SW480 (cell line): ENCODE data around the gene ZNRF3.
"Not testable (repeated sequence)": the region's sequence is repeated elsewhere in the genome, so short reads cannot be mapped to it uniquely, and the experiment has no call there.

ENCODE experiments used
- DNase-seq: peaks from one replicate; pipeline ENCODE4 v3.0.0-alpha.2; 2016; ENCODE audit warnings: low spot score

The ZNRF3 gene

DNA sequence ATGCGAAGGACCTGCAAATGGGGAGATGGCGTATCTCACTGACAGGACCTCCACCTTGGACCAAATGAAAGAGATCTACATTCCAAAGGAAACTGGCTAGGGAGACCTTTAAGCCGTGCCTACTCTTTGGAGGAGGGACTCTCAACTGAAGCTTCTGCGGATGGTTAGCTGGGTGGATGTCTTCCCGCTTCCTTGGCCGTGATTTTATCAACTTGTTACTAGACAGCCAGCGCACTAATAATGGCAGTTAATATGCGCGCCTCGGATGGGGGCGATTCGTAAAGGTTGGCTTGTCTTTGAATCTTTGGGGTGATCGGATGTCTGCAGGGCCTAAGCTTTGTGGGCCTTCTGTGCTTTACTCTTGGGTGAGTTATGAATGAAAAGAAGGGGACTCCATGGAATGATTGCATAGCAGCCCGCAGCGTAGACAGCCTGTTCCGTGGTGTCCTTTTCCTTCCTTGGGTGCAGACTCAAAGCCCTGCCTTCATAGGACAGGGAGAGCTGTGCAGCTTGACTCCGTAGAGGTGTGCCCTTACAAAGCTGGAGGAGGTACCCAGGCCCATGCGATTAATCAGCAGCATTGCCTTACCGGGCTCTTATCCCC, 1.5 kb downstream of the ZNRF3 start:
- peak; percentile 27 for DNase-seq

DNA sequence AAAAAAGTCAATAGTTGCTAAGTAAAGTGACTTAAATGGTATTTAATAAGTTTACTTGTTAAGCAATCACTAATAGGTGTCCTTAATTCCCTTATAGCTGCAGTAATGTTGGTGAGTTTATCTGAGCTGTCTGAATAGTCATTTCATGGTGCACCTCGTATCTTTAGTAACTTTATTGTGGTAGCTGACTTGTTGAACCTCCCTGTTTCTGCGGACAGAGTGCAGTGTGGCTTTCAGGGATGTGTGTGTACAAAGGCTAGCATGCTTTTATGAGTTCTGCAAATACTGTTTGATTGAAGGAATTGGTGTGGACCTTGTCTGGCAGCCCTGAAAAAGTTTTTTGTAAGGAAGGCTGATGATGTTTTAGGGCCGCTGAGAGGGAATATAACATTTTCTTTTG, 2.6 kb downstream of the ZNRF3 start:
- DNase-seq: peak; percentile 45

DNA sequence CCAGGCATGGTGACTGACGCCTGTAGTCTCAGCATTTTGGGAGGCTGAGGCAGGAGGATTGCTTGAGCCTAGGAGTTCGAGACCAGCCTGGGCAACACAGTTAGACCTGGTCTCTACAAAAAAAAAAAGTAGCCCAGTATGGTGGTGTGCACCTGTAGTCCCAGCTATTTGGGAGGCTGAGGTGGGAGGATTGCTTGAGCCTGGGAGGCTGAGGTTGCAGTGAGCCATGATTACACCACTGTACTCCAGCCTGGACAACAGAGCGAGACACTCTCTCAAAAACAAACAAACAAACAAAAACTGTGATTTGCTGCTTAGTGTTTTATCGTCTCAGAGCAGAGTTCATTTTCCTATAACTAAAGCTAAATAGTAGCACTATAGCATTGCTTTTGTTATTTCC, 3.3 kb downstream of the ZNRF3 start:
- not testable (repeated sequence) for DNase-seq

DNA sequence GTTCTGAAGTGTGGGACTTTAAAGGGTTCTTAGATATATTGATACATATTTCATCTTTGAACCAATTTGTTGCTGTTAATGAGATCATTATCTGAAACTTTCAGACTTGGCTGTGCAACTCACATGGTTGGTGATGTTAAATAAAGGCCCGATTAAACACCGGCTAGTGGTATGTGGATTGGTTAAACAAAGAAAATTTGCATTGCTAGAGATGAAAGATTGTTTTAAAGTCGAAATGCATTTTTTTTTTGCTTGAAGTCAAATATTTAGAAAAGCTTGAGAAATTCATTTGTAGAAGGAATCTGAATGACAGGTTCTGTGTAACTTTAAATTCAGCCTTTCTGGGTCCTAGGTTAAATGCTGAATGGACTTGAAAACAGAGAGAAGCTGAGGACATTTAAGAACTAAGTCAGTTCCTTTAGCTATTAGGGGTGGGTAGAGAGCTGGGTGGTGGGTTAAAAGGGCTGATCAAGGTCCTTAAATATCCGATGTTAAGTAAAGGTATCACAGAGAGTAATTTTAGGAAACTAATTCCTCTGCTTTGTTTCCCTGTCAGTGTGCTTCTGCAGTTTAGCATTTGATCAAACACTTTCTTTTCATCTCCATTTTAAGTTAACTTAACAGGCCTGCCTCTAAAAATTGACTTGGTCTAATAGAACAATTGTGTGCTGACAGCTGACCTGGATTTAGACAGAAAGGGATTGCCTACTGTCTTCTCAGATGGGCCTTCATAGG, 4.5 kb downstream of the ZNRF3 start:
- no peak for DNase-seq

- no peak for DNase-seq
Measured at GRCh38 chr22:28889478-28890024, 6.2 kb downstream of the ZNRF3 start.

DNA sequence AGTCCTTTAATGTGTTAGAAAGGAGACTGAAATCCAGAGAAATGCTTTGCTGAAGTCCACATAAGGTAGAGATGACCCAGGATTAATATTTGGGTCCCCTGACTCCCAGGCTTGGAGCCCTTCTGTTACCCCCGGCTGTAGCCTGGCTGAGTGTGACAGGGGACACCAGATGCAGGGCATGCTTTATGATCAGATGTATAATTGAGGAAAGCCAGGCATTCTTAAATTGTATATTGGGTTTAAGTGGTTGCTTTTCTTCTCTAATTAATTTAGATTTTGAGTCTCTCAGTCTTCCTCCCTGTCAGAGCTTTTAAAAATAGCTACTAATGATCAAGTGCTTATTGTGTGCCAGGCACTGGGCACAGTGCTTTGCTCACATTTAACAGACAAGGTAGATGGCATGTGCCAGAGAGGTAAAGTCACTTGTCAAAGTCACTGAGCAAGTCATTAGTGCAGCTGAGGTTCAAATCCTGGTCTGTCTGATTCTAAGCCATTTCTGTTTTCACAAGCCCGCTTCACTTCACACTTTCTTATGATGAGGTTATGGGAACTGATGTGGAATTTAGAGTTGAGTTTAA, 7.9 kb downstream of the ZNRF3 start:
- no peak for DNase-seq

DNA sequence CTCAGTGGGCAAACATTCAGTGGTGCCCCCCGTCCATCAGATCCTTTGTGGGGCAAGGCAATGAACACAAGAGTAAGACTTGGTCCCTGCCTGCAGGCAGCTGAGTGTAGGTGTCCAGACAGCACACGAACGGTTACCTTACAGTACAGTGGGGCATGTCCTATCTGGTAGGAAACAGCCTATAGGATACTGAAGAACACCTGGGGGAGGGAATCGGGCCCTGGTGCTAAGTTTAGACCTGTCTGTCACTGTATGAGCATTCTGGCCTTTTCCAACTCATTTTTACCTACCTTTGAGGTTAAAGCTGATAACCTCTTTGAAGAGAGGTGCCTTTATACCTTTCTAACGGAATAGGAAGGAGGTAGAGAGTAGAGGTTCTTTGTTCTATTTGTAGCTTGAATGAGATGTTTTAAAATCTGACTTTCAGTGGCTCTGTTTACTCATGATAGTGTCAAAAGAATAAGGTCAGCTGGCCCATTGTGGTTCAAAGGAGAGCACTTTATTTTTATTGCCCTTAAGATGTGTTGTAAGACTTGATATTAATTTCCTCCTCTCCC, 8.9 kb downstream of the ZNRF3 start:
- DNase-seq: no peak

DNA sequence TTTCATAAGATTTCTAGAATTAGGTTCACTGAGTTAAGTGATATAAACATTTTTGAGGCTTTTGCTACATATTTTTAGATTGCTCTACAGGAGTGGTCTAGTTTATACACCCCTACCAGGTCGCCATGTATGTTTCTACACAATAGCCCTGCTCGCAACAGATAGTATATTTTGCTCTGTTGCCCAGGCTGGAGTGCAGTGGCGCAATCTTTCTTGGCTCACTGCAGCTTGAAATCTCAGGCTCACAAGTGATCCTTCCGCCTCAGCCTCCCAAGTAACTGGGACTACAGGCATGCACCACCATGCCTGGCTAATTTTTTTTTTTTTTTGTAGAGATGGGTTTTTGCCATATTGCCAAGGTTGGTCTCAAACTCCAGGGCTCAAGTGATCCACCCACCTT, 10.4 kb downstream of the ZNRF3 start:
- no peak for DNase-seq

- no peak for DNase-seq
Measured at GRCh38 chr22:28894334-28894733, 11.0 kb downstream of the ZNRF3 start.

DNA sequence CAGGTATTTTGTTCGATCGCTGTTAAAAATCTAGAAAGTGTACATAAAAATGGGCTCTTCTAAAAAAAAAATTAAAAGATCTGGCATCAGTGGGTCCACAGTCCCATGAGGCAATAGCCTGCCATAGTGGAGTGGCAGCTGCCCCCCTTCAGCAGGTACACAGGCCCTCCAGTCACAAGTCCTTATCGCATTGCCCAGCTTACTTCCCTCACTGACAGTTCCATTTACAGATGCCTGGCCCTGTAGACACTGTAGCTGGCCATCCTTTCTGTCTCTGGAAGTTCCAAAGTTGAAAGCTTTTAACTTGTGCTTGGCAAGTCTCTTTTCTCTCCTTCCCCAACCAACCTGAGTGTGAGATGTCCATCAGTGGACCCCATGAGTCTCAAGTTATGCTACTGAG, 11.4 kb downstream of the ZNRF3 start:
- no peak for DNase-seq

DNA sequence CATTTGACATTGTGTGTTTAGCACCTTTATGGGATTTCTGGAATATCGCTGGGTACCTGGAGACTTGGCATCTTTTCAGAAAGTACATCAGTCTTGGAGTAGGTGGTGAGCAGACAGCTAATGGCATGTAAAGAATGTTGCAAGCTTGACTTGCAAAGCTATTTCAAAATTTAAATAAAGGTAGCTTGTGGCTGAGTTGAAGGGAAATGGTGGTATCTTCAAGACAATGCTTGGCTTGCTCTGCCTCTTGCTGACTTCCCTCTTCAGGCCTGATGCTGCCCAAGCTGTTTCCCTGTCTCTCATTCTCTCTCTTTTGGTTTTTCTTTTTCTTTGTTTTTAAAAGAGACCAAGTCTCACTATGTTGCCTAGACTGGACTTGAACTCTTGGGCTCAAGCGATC, 13.2 kb downstream of the ZNRF3 start:
- DNase-seq: no peak

DNA sequence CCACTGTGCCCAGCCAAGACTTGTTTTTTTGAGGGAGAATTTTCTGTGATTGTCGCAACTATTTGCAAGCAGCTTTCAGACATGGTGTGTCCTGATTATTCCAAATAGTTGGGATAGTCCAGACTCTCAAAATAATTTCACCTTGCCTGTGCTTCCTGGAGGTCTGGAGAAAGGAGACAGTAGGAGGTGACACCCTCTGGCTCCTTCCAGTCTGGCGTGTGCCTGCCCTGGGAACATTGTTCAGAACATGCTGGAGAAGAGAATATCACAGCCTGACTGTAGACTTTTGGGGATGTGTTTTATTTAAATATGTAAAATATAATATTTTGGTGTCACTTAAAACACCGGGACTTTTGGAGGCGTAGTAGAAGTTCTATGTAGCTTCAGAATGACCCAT, 14.9 kb downstream of the ZNRF3 start:
- DNase-seq: no peak

DNA sequence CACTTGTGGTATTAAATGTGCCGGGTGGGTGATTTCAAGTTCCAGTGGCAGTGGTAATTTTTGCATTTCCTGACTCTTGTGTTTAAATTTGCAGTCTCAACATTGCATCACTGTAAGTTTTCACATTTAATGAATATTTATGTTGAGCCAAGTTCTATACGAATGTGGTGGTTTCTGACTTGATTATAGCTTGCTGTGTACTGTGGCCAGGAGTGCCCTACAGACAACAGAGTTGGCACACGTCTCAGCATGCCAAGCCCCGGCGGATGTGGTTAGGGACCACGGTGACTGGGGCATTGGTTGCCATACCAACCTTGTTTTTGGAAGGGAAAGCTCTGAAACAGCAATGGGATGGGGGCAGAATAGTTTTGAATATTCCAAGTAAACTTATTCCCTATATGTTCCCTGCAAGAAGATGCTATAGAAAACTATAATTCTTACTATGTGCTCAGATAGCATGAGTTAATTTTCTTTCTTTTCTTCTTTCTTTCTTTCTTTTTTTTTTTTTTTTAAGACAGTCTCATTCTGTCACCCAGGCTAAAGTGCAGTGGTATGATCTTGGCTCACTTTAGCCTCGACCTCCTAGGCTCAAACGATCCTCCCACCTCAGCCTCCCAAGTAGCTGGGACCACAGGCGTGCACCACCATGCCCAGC, 16.0 kb downstream of the ZNRF3 start:
- peak; percentile 41 for DNase-seq

DNA sequence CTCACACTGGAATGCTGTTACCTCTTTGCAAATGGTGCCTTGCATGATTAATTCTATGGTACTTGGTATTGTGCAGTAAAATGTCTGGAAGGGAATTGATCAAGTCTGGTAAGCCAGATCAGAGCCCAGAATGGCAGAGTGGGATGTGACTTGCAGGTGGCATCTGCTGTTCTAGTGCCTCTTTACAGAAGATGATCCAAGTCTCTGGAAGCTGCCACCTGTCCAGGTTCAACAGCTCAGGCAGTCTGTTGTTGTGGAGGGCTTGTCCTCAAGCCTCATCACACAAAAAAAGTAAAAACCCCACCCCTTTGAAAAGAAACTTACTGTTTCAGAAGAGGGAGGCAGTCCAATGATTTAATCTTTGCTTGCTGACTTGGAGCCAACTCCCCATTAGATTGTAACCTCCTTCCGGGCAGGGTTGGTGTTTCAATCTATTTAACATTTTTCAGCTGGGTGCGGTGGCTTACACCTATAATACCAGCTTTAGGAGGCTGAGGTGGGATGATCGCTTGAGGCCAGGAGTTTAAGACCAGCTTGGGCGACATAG, 17.1 kb downstream of the ZNRF3 start:
- no peak for DNase-seq

- no peak for DNase-seq
Measured at GRCh38 chr22:28902490-28902889, 19.1 kb downstream of the ZNRF3 start.

GRCh38 chr22:28903080-28903479, 19.7 kb downstream of the ZNRF3 start:
- no peak for DNase-seq

- DNase-seq: no peak
Measured at GRCh38 chr22:28903729-28904128, 20.4 kb downstream of the ZNRF3 start.

DNA sequence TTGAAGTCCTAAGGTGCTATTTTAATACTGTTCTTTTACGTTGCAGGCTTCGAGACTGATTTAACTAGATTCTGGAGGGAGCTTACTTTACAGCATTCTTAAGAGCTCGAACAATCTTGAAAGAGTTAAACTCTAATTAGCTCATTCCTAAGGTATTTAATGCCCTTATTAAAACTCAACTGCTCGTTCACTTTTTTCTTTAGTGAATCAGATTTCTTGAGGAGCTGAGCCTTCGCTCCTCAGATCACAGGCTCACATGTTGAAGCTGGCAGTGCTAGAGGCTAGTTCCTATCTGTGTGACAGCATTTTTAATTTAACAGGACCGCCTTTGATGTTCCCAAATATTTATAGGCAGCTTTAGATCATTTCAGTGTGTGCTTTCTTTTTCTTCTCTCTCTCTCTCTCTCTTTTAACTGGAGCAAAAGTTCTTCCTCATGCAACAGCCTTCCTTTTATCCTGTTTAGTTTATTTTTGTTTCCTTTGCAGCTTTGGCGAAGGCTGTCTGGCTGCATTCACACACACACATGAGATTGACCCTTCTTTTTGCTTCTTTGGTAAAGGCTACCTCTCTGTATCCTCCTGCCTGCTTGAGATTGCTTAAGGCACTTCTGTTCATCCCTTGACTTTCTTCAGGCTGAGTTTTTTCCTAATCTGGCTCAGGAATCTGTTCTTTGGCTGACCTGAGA, 21.0 kb downstream of the ZNRF3 start:
- no peak for DNase-seq

DNA sequence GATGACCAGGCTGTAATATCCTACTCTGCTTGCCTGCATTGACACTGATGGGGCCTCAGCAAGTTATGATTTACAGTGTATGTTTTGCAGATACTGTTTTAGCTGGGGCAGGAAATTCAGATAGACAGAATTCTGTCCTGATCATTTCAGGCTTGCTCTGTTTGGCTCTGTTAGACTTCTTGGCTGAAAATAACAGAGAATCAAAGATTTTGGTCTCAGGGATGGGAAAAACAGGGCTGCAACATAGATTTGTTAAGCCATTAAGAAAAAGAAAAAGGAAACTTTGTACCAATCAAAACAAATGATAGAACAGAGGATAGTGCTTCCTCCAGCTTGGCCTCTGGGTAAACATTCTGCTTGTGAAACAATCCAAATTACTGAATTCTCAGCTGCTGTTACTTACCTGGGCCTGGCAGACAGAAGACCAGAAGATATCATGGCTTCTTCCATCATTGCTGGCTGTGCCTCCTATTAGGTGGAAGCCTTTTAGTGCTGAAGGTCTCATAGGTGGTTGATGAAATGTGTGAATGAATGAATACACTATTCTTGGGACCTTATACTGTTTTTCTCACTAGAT, 22.0 kb downstream of the ZNRF3 start:
- no peak for DNase-seq

DNA sequence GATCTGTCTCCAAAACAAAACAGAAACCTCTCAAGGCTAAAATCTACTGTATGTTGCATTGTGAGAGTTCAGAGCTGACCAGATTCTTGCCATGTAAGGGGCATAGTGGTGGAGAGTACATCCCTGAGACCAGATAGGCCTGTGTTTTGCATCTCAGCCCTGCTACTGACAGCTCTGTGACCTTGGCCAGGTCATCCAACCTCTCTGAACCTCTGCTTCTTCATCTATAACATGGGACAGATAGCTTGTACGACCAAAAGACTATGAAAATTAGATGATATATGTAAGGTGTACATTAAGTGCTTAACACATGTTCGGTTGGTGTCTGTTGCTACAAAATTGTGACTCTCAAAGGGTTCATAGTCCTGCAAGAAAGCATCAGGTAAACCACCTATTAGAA, 22.9 kb downstream of the ZNRF3 start:
- no peak for DNase-seq

GRCh38 chr22:28907311-28908008, 24.1 kb downstream of the ZNRF3 start:
- DNase-seq: no peak
